ENCODE measurements around the gene PDE4A. TPM values are rescaled to one million over a fixed set of nuclear protein-coding genes. Genes with fewer than 3 reads are reported as not detected.

The PDE4A gene
- total and polyA plus RNA-seq, 2 of the 8 experiments (the other 6 are each of a cell fraction or from before 2014, with no cell fraction given) = 2.0 to 4.4 TPM

DNA sequence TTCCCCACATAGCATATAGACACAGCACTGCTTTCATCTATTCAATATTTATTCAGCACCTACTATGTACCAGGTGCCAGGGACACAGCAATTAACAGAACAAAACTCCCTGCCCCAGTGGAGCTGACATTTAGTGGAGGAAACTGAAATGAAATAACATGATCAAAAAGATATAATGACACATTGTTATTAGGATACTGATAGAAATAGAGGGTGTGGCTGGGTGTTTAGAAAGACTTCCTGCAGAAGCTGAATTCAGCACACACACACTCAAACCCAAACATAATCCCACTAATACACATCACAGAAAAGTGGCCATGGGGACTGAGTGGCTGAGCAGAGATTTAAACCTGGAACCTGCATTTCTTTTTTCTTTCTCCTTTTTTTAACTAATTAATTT, 13.2 kb upstream of the PDE4A start:
- no peak overlapping the region for H4K91ac ChIP-seq (replicated peaks; ENCODE audit: insufficient read length, low read length)
- H3K9ac ChIP-seq (replicated peaks in 1 of 4; ENCODE audit: extremely low read depth in 1 of 4, low read depth in 3 of 4, low read length in 3 of 4) = no peak overlapping the region
- no peaks in the 10 kb centered on the region for H3K36me3 ChIP-seq (ENCODE audit: control insufficient read depth in 2 of 4, insufficient read depth in 4 of 4, low read length in 3 of 4)
- no peak overlapping the region for H3K27ac ChIP-seq (ENCODE audit: low read depth, low read length)
- H3K4ac ChIP-seq (replicated peaks; ENCODE audit: insufficient read length, low read depth, low read length) = no peak overlapping the region
- peaks cover 3 to 15% (median 9%) of the 10 kb centered on the region in 4 experiments; a peak in 5 of 7 replicates for H3K27me3 ChIP-seq (replicated peaks in 1 of 4; ENCODE audit: control insufficient read depth in 3 of 4, extremely low read depth in 1 of 4, insufficient read depth in 3 of 4, low read length in 3 of 4)
- no peak for FAIRE-seq
- peaks cover 3 to 8% (median 5%) of the 10 kb centered on the region in 4 experiments; a peak in 5 of 7 replicates for H3K4me1 ChIP-seq (replicated peaks in 1 of 4; ENCODE audit: control insufficient read depth in 3 of 4, insufficient read depth in 4 of 4, low read length in 3 of 4)
- ChIA-PET CTCF (ENCODE audit: partially characterized antibody) (interaction anchor here (0.6 to 10.5 kb wide), 8 partner anchors 8 to 234 kb away, joined by 3 to 172 read pairs (median 10); partner anchors contain the start of gene ICAM1), POLR2A (ENCODE audit: partially characterized antibody) (interaction anchor here (5.9 kb wide), 1 partner anchor 11 kb away, joined by 33 read pairs; no protein-coding TSS in a partner anchor)
- no peak overlapping the region for H2AFZ ChIP-seq (ENCODE audit: low read length)
- H3K14ac ChIP-seq (ENCODE audit: insufficient read length) = no peak overlapping the region
- no peak overlapping the region for H2BK15ac ChIP-seq (ENCODE audit: low read length)
- peaks cover 11 to 12% of the 10 kb centered on the region in 2 experiments for H3K79me2 ChIP-seq (ENCODE audit: control insufficient read depth in 1 of 2, insufficient read depth in 2 of 2, low read length in 2 of 2)
- no peak overlapping the region for H2BK120ac ChIP-seq (replicated peaks; ENCODE audit: low read depth, low read length)
- H4K20me1 ChIP-seq (replicated peaks in 1 of 2; ENCODE audit: control insufficient read depth in 1 of 2, insufficient read depth in 2 of 2, low read length in 2 of 2) = peaks cover 0 to 1% of the 10 kb centered on the region in 2 experiments
- H2AK5ac ChIP-seq (ENCODE audit: low read depth, low read length) = no peak overlapping the region
- no peak overlapping the region for H2BK20ac ChIP-seq (ENCODE audit: low read length)
- no peak for TF ChIP-seq BACH1 (IDR thresholded peaks at IDR 0.05; ENCODE audit: low read length)
- no peaks in the 10 kb centered on the region for H3K9me3 ChIP-seq (ENCODE audit: insufficient read depth in 2 of 2, low read depth in 1 of 2, low read length in 1 of 2)
- peaks cover 17% of the 10 kb centered on the region for H3K23me2 ChIP-seq (ENCODE audit: low read depth, low read length)
- peaks cover 5% of the 10 kb centered on the region; the same call in 1 of the 2 replicates for H3K79me1 ChIP-seq (ENCODE audit: low read depth, low read length)
- H4K5ac ChIP-seq (ENCODE audit: insufficient read length, low read depth, low read length) = no peak overlapping the region
- H3K23ac ChIP-seq (ENCODE audit: insufficient read length) = no peak overlapping the region
- H3K4me3 ChIP-seq (ENCODE audit: extremely low read depth in 1 of 4, insufficient read depth in 2 of 4, low read depth in 3 of 4, low read length in 4 of 4) = no peak overlapping the region
- H3K18ac ChIP-seq (ENCODE audit: extremely low read depth, low read length) = no peak overlapping the region
- no peak overlapping the region for H4K8ac ChIP-seq (ENCODE audit: extremely low read depth, insufficient read depth, low read length)
- no peak overlapping the region for H2BK12ac ChIP-seq (ENCODE audit: low read depth, low read length)
- DNase-seq (ENCODE audit: low read depth in 1 of 2, low spot score in 2 of 2) = no peak
- no peak overlapping the region for H3K4me2 ChIP-seq (ENCODE audit: insufficient read depth in 1 of 2, low read depth in 2 of 2, low read length in 2 of 2)
- H2BK5ac ChIP-seq (ENCODE audit: low read depth, low read length) = no peak overlapping the region
- no peak overlapping the region for H3K56ac ChIP-seq (replicated peaks; ENCODE audit: insufficient read length, low read depth, low read length)

Data from H1 (cell line).